ENCODE data around the gene ADH6.
"Not testable (repeated sequence)": the region's sequence is repeated elsewhere in the genome, so short reads cannot be mapped to it uniquely, and the experiment has no call there.

Gene ADH6

GRCh38 chr4:99200138-99200537 is 18.9 kb downstream of the ADH6 start:
- in situ Hi-C loops (cut with MboI; ENCODE audit: low sequenced_read_pairs): no loop called here

- in situ Hi-C loops (cut with MboI; ENCODE audit: low sequenced_read_pairs): no loop called here
Measured at GRCh38 chr4:99190336-99190735, 28.7 kb downstream of the ADH6 start.

GRCh38 chr4:99189900-99190299 is 29.1 kb downstream of the ADH6 start:
- in situ Hi-C loops (cut with MboI; ENCODE audit: low sequenced_read_pairs): not testable (repeated sequence)

- in situ Hi-C loops (cut with MboI; ENCODE audit: low sequenced_read_pairs): no loop called here
Measured at GRCh38 chr4:99186029-99186428, 33.0 kb downstream of the ADH6 start.

GRCh38 chr4:99185581-99185980 is 33.5 kb downstream of the ADH6 start:
- in situ Hi-C loops (cut with MboI; ENCODE audit: low sequenced_read_pairs): no loop called here

GRCh38 chr4:99180382-99181070 is 38.5 kb downstream of the ADH6 start:
- in situ Hi-C loops (cut with MboI; ENCODE audit: low sequenced_read_pairs): no loop called here

GRCh38 chr4:99179626-99180025 is 39.4 kb downstream of the ADH6 start:
- in situ Hi-C loops (cut with MboI; ENCODE audit: low sequenced_read_pairs): no loop called here

GRCh38 chr4:99179178-99179577 is 39.9 kb downstream of the ADH6 start:
- in situ Hi-C loops (cut with MboI; ENCODE audit: low sequenced_read_pairs): no loop called here

- in situ Hi-C loops (cut with MboI; ENCODE audit: low sequenced_read_pairs): no loop called here
Measured at GRCh38 chr4:99166544-99166943, 52.5 kb downstream of the ADH6 start.

GRCh38 chr4:99165978-99166377 is 53.1 kb downstream of the ADH6 start:
- in situ Hi-C loops (cut with MboI; ENCODE audit: low sequenced_read_pairs): no loop called here

- in situ Hi-C loops (cut with MboI; ENCODE audit: low sequenced_read_pairs): no loop called here
Measured at GRCh38 chr4:99161373-99162099, 57.5 kb downstream of the ADH6 start.

- in situ Hi-C loops (cut with MboI; ENCODE audit: low sequenced_read_pairs): no loop called here
Measured at GRCh38 chr4:99159699-99160098, 59.3 kb downstream of the ADH6 start.

- in situ Hi-C loops (cut with MboI; ENCODE audit: low sequenced_read_pairs): no loop called here
Measured at GRCh38 chr4:99157478-99157935, 61.5 kb downstream of the ADH6 start.

GRCh38 chr4:99156992-99157391 is 62.1 kb downstream of the ADH6 start:
- in situ Hi-C loops (cut with MboI; ENCODE audit: low sequenced_read_pairs): no loop called here

GRCh38 chr4:99154658-99155342 is 64.2 kb downstream of the ADH6 start:
- in situ Hi-C loops (cut with MboI; ENCODE audit: low sequenced_read_pairs): no loop called here

All from hTERT RPE-1 (cell line).